GM21423 (cell line): ENCODE data around the gene UVSSA.
"Not testable (repeated sequence)": the region's sequence is repeated elsewhere in the genome, so short reads cannot be mapped to it uniquely, and the experiment has no call there.

Source experiments
- ATAC-seq: cut with Tn5 transposase; IDR thresholded peaks from one replicate; pipeline ENCODE4 v1.9.1; 2021; ENCODE audit warnings: mild to moderate bottlenecking, moderate library complexity; ENCODE audit not compliant: unreplicated experiment

The UVSSA gene

DNA sequence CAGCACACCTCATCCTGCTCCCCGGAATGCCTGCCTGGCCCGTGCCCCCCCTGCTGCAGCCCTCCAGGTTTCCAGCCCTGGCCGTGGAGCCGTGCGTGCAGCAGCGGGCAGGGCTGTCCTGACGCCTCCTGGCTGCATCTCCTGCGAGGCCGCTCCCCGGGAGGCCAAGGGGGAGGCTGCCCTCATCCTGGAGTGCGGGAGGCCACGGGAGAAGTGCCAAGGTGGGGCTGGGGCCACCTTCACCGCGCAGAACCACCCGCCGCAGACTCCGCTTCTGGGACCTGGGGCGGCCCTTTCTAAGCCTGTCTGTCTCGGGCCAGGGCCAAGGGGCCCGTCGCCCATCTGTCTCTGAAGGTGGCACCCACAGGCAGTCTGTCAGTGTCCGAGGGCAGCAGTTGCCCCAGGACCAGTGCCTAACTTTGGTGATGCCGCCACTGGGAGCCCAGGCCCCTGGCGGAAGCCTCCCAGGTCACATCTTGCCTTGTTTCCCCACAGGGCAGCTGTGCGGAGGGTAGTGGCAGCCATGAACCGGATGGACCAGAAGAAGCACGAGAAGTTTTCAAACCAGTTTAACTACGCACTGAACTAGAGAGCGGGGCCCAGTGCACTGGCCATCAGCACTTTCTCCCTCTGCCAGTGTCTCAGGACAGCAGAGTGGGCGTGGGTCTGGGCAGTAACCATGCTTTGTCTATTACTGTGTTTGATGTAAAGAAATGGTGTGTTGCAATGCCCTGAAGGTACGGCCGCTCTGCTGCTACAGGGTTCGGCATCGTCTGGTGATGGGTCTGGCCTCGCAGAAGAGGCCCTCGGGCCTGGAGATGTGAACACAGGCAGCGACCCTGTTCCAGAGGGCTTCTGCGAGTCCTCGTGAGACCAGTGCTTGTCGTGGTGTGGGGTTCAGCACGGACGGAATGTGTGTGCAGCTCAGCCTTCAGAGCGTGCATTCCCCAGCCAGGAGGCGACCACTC lies 38.6 kb downstream of the UVSSA start:
- ATAC-seq = no peak

DNA sequence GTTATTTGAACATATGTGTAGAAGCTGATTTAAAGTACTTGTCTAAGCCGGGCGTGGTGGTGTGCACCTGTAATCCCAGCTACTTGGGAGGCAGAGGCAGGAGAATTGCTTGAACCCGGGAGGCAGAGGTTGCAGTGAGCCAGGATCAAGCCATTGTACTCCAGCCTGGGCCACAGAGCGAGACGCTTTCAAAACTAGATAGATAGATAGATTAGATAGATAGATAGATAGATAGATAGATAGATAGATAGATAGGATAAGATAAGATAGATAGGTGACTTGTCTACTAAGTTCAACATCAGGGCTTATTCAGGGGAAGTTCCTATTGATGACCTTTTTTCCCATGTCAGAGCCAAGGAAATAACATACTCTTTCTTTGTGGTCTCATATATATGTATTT lies 46.4 kb downstream of the UVSSA start:
- not testable (repeated sequence) for ATAC-seq

DNA sequence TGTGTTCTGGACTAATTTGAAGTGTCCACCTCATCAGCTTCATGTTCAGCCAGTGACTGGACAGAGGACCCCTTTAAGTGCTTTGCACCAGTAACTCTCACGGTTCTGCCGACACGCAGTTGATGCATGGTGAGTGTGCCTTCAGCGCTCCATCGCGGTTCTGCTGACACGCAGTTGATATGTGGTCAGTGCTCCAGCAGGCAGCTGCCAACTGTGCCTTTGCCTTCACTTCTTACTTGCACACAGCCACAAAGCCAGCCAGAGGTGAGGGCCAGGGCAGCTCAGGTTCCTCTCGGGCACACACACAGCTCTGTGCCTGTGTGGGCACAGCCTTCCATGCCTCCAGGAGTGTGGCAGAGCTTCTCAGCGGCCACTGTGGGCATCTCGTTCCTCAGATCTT lies 46.9 kb downstream of the UVSSA start:
- ATAC-seq = no peak

DNA sequence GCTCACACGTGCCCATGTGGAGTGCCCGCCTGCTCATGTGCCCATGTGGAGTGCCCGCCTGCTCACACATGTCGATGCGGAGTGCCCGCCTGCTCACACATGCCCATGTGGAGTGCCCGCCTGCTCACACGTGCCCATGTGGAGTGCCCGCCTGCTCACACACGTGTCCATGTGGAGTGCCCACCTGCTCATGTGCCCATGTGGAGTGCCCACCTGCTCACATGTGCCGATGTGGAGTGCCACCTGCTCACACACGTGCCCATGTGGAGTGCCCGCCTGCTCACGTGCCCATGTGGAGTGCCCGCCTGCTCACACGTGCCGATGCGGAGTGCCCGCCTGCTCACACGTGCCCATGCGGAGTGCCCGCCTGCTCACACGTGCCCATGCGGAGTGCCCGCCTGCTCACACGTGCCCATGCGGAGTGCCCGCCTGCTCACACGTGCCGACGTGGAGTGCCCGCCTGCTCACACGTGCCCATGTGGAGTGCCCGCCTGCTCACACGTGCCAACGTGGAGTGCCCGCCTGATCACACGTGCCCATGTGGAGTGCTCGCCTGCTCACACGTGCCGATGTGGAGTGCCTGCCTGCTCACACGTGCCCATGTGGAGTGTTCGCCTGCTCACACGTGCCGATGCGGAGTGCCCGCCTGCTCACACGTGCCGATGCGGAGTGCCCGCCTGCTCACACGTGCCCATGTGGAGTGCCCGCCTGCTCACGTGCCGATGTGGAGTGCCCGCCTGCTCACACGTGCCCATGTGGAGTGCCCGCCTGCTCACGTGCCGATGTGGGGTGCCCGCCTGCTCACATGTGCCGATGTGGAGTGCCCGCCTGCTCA lies 47.8 kb downstream of the UVSSA start:
- ATAC-seq = not testable (repeated sequence)

DNA sequence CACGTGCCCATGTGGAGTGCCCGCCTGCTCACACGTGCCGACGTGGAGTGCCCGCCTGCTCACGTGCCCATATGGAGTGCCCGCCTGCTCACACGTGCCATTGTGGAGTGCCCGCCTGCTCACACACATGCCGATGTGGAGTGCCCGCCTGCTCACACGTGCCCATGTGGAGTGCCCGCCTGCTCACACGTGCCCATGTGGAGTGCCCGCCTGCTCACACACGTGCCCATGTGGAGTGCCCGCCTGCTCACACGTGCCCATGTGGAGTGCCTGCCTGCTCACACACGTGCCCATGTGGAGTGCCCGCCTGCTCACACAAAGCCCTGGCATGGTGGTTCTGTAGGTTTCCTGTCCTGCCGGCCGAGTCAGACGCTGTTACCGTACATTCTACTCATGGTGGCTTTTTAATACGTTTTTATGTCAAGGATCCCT lies 48.4 kb downstream of the UVSSA start:
- not testable (repeated sequence) for ATAC-seq

DNA sequence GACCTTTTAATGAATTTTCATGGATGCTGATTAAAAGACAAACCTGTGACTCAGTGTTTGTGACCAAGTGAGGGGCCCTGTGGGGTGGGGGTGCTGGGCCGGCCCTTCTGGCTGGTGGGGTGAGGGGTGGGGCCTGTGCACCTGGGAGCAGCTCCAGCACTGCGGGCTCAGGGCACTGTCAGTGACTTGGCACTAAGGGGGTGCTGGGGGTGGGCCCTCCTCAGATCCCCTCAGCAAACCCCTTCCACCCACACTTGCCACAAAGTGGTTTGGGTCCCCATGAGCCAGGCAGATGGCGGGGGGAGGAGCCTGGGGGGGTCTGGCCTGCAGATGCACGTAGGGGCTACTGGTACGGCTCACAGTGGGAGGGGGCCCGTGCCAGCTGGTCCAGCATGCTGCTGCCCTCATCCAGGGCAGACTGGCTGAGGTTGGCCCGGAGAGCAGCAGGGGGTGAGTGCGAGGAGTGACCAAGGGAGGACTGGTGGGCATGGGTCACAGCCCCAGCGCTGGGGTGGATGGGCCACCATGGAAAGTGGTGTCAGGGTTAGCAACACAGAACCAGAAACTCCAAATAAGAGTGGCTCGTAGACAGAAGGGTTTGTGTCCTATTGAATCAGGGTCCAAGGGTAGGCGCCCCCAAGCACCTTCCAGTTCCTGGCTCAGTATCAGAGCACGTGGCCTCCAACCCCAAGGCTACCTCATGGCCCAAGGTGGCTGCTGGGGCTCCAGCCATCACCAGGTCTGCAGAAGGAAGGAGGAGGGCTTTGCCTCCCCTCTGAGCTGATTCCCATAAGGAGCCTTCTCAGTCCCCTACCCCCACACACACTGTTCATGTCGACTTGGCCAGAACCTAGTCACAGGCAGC lies 49.2 kb downstream of the UVSSA start:
- no peak for ATAC-seq

DNA sequence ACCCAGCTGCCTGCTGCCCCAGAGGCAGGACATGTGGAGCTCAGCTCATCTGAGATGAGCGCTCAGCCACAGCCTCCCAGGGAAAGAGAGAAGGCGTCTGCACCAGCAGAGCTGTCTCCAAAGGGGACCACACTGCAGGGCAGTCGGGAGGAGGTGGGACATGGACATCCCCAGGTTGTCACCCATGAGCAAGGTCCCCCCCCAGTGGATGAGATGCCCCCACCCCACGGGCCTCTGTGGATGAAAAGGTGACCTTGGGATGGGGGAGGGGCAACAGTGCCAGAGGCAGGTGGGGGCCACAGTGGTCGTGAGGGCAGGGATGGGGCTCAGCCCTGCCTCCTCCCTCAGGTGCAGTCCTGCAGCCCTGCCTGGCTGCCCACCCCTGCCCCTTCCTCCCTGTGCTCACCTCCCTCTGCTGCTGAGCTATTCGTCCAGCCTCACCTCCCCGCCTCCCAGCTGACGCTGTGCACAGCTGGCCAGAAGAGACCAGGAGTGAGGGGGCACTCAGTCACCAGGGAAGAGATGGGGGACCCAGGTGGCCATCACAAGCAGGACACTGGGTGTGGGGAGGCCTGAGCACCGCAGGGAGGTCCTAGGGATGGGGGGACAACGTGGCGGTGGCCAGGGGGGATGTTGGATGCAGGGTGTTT lies 49.9 kb downstream of the UVSSA start:
- ATAC-seq = no peak

DNA sequence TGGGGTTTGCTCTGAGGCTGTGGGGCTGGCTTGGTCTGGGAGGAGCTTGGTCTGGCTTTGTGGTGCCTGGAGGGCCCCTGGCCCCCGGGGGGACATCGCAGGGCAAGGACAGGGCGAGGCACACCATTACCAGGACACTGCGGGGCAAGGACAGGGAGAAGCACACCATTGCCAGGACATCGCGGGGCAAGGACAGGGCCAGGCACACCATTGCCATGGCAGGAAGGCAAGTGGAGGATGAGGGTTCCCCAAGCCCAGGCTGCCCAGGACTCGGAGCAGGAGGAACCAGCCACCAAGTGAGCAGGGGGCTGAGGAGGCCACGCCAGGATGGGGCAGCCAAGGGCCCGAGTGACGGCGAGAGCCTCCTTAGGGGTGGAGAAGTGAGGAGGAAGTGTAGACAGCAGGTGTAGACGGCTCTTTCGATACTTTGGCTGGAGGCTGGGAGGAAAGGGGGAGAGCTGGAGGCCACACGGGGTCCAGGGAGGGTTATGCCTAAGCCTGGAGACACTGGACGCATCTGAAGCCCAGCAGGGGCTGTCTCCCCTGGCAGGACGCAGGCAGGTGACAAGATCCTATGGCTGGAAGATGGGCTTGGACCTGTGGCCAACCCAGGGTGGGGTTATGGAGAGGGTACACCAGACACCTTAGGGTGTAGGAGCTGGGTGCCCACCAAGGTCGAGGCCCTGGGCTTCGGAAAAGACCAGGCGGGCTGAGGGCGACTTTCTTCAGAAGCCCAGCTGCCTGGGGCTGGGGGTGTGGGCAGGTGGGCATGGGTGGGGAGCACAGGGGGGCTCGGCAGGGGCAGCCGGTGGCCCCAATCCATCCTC lies 51.9 kb downstream of the UVSSA start:
- no peak for ATAC-seq

DNA sequence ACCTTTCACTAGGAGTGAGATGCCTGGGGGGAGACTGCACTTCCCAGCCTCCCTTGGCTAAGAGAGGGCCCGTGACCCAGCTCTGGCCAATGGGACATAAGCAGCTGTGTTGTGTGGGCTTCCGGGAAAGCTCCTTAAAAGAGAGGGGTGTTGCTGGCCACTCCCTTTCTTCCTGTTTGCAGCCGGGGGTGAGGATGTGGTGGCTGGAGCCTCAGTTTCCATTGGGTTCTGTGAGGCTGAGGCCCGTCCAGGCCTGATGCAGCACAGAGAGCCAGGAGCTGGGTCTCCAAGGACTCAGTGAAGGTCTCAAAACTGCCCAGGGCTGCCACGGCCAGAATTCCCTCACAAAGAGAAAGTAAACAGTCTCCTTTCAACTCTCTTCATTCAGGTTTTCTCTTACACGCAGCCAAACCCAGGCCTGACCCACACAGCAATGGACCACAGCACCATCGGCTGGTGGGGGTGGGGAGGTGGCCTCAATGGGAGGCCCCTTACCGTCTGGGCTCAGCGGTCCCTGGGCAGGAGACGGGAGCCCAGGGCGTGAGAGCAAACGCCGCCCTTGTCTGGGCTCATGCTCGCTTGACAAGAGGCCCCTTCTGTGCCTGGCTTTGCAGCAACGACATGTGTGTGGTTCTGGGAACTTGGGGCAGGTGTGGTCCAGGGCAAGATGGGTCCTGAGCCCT lies 52.6 kb downstream of the UVSSA start:
- ATAC-seq = no peak

DNA sequence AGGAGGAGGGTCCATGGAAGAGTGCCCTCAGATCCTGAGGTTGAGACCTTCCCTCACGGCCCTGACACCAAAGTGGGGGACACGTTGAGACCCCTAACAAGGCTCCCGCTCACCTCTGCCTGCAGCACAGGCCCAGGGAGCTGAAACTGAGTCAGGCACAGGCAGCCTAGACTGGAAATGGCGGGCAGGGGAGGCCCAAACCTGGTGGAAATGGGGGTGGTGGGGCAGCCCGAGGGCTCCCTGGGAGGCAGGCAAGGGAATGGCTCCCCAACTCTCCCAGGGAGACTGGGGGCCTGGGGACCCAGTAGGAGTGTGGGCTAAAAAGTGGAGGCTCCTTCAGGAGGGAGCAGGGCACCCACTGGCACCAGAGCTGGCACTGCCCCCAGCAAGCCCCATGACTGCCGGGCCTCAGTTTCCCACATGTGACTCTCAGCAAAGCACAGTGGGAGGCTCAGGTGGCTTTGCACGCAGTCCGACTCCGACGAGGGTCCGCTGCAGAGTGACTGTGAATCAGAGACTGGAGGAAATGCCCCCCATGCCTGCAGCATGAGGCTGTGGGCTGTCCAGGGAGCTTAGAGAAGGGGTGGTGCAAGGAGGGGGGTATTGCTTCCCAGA lies 53.3 kb downstream of the UVSSA start:
- no peak for ATAC-seq

DNA sequence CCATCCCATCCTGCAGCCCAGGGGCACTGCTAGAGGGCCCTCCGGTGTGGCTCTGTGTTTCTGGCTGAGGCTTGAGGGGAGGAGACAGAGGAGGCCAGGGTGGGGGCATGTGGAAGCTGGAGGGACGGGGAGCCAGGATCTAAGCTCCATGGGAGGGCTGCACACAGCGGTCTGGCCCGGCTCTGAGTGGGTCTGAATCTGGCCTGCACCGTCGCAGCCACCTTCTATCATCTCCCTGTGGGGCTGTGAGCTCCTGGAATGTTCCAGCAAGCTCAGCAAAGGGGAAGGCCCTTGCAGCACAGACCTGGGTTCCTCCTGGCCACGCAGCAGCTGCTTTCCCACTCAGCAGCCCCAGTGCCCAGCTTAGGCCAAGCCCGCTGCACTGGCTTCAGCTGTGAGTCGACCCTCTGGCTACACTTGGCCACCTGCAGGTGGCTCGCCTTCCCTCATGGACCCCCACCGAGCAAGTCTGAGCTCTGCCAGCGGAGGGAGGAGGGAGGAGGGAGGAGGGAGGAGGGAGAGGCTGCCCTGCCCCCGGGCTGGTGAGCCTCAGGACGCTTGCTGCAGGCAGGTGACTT lies 53.9 kb downstream of the UVSSA start:
- ATAC-seq = no peak

DNA sequence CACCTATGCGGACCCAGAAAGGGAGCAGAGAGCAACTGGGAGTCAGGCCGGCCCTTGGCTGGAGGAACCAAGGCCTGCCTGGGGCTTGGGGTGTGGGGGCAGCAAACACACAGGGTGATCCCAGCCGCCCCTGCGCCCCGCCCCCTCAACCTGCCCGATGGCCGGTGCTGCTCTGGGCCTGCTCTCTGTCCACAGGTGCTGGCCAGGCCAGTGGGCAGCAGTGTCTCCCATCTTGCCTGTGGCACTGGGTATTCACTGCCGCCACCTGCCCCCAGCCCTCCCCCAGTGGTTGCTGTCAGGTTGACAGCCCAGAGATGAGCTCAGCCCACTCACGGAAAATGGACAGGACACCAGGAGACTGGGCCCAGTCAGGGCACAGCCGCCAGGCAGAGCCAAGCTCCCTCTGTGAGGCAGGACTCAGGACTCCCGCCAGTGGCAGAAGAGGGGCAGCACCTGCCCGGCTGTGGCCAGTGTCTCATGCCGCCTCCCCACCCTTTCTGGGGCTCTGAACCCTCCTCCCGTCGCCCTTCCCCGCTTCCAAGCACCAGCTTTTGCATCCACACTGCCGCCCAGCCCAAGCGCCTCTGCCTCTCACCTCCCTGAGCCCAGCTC lies 54.5 kb downstream of the UVSSA start:
- no peak for ATAC-seq

DNA sequence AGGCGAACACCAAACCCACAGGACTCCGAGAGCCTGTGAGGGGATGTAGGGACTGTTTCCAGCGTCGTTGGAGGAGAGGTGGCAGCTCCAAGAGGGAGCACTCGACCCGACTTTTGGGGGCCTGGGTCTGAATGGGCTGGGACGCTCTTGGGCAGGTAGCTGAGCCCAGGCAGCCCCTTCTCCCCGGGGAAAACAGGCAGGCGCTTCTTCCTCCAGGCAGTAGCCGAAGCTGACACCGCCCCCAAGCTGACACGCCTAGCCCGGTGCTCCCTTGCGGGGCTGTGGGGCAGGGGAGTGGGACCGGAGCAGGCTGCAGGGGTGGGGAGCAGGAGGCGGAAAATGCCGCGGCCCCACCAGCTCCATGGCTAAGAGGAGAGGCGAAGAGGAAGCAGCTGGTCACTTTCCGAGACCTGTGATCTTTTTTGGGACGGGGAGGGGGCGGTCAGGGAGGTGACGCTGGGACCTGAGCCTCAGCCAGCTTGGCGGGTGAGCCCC lies 55.1 kb downstream of the UVSSA start:
- ATAC-seq = no peak

DNA sequence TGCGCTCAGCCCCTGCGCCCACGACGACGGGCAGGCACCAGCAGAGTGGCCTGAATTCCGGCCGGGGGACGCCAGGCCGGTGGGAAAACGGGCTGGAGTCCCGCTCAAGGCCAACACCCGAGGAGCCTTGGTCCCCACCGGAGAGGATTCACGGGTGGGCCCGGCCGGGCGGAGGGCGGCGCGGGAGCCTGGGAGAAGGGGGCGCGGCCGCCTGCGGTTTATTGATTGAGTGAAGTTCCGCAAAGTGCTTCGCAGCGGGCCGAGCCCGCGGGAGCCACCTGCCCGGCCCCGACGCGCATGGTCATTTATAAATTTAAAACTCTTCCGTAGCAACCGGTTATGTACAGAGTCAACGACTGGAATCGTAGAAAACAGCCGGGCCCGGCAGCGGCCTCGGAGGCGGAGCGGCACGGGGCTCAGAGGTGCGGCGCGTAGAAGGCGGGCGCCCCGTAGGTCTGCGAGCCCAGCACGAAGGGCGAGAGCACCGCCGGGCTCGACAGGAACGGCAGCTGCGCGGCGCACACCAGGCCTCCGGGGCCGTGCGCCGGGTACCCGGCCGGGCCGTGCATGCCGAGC lies 55.6 kb downstream of the UVSSA start:
- ATAC-seq = no peak

DNA sequence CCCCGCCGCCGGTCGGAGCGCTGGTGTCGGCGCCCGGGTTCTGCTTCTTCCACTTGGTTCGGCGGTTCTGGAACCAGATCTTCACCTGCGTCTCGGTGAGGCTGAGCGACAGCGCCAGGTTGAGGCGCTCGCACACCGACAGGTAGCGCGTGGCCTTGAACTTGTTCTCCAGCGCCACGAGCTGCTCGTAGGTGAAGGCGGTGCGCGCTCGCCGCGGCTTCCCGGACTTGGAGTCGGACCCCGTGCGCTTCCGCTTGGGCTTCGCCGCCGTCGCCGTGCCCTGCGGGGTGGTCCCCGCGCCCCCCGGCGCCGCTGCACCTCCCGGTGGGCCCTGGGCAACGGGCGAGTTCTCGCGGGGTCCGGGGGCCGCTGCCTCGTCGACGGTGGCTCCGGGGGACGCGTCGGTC lies 56.2 kb downstream of the UVSSA start:
- ATAC-seq = no peak

DNA sequence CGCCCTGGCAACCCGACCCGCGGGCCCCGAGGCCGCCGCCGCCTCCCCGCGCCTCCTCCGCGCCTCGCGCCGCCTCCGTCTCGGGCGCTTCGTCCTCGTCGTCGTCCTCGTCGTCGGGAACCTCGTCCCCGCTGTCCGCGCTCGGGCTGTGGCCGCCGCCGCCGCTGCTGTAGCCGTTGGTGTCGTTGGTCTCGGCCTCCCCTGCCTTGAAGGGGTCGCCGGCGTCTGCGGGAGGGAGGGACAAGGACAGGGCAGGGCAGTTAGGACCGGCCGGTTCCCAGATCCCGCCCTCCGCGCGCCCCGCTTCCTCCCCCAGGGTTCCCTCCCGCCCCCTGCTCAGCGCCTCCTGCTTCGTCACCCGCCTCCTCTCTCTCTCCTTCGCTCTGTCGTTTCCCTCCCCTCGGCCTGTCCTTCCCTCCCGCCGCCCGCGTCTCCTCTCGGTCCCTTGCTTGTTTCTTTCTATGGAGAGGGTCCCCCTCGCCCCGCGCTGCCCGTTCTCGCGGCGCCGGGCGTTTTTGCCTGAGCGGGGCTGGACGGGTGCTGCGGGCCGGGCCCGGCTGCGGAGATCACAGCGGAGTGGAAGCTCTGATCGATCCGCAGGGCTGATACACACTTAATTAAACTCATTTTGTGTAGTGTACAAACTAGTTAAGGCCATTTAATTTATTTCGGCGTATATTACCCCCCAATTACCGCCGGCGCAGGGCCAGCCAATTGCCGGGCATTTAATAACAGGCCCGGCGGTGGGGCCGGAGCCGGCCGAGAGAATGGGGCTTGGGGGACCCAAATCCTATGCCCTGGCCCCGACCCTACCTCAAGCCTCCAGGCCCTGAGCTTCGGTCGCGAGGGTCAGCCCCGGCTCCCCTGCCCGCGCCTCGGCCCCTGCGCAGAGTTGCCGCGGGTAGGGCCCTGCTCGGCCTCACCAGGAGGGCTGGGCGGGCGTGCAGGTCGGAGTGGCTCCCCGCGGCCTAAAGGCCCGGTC lies 56.9 kb downstream of the UVSSA start:
- no peak for ATAC-seq
